GM19043 (cell line): Measurements from ENCODE around the gene C1QTNF2.

Experiments used
- ATAC-seq: cut with Tn5 transposase; IDR thresholded peaks from one replicate; pipeline ENCODE4 v1.9.1; 2021; ENCODE audit warnings: low read depth; ENCODE audit not compliant: unreplicated experiment

Gene C1QTNF2

GRCh38 chr5:160375701-160376100 is 5.3 kb upstream of the C1QTNF2 start:
- no peak for ATAC-seq

DNA sequence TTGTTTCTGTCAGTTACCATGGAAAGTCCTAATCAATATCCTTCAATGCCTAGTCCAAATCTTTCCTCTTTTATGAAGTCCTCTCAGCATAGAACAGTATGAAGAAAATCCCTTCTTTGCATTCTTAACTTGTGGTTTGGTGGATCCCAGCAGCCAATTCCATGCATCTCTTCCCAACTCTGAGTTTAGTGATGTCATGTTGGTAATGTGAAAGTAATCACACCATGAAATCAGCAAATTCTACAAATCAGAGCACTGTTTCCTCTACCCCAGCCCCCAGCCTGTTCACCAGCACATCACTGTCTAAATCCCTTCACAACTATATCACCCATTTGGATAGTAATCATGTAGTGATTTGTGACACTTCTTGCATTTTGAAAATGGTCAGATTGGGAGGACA is 4.7 kb upstream of the C1QTNF2 start:
- ATAC-seq: no peak

GRCh38 chr5:160371294-160371693 is 868 bp upstream of the C1QTNF2 start:
- ATAC-seq: no peak

- ATAC-seq: no peak
Measured at GRCh38 chr5:160370713-160371034, 248 bp upstream of the C1QTNF2 start.

DNA sequence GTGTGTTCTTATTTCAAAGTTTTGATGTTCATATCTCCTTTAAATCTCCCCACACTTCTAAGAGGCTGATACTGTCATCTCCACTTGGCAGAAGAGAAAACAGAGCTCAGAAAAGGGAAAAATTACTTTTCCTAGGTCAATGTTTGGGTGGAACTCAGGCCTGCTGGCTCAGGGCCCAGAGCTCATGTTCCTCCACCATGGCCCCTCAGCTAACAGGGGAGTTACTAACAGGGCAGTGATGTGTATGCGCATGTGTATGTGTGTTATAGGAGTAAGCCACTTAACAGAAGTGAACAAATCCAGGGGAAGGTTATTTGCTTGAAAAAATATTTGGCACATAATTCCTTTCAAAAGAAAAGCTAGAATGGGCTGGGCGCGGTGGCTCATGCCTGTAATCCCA is 2.5 kb downstream of the C1QTNF2 start:
- ATAC-seq: no peak

DNA sequence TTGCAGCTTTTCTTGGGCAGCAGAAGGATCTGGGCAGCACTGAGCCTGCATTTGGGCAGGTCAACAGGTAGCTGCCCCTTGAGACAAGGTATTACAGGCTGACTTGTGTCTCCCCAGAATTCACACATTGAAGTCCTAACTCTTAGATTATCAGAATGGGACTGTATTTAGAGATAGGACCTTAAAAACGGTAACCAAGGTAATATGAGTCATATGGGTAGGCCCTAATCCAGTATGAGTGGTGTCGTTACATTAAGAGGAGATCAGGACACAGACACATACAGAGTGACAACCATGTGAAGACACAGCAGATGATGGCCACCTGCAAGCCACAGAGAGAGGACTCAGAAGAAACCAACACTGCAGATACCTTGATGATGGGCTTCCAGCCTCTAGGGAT is 3.2 kb downstream of the C1QTNF2 start:
- ATAC-seq: no peak

- no peak for ATAC-seq
Measured at GRCh38 chr5:160366230-160366629, 4.2 kb downstream of the C1QTNF2 start.

DNA sequence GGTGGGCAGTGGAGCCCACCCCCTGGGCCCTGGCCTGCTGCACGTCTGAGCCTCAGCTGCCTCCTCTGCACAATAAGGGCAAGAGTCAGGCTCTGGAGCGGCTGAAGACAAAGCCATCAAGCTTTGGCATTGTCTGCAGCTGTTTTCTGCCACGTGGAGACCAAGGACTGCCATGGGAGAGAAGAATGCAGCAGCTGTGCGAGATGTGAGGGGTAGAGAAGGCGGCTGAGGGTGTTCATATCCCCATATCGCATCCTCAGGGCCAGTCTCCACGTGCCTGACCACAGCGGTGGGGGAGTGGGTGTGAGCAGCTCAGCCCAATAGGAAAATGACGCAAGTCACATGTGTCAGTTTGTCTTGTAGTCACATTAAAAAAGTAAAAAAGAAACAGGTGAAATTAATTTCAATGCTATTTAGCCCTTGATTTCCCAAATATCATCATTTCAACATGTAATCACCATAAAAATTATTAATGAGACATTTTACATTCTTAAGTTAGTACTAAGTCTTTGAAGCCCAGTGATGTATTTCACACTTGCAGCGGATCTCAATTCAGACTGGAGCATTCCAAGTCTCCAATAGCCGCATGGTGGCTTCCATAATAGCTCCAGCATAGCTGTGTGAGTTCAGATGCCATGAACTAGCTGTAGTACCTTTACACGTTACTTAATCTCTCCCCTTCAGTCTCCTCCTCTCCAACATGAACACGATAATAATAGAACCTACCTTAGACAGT is 6.6 kb downstream of the C1QTNF2 start:
- ATAC-seq: no peak

GRCh38 chr5:160363211-160363610 is 7.2 kb downstream of the C1QTNF2 start:
- ATAC-seq: no peak

DNA sequence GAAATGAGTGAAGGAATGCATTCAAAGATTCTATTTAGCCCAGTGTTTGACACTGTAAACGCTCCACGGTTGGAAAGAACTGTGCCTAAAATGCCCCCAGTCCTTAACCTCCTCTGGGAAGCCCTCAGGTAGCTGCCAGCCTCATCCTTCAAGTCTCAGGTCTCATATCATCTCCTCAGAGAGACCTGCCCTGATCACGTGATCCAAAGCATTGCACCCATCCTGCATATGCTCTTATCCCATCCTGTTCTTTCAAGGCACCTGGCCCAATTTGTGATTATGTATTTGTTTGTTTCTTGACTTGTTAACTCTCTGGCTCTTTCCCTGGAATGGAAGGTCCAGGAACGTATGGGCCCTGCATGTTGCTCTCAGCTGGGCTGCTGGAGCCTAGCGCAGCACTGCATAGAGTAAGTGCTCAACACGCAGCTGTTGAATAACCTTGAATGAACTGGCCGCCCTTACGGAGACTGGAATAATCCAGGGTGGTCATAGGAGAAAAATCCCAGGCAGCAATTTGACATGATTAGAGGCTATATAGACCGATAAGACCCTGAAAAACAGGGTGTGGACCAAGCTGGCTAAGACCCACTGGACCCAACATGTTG is 8.7 kb downstream of the C1QTNF2 start:
- no peak for ATAC-seq

DNA sequence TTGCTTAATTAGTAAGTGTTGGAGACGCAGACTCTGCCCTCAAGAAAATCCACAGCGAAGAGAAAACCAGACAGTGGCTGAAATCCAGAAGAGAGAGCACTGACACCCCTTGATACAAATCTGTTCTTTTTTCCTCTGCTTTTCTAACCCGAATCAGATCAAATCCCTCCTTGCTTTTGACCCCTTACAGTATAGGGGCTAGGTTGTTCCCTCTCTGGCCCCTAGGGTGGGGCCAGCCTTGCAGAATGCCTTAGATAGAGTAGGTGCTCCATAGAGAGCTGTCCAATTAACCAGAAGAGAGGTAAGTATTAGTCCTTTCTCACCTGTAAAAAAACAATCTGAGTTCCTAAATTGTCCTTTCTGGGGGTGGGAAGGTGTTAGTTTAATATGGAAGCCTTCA is 10.1 kb downstream of the C1QTNF2 start:
- ATAC-seq: no peak

DNA sequence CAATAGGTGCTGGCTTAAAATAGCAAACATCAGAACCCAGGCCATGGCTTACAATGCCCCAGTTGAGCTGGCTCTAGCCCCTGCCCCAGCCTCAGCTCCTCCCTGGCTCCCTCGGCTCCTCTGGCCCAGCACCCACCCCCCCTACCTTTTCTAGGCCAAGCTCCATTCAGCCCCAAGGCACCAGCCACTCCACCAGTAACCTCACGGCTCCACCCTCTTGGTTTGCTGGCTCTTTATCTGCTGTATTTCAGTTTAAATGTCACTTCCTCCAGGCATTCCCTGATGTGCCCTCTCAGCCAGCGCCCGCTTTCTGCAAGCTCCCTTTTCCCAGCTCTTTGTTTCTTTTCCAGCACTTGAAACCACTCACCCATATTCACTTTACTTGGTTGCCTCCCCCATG is 10.6 kb downstream of the C1QTNF2 start:
- ATAC-seq: no peak

DNA sequence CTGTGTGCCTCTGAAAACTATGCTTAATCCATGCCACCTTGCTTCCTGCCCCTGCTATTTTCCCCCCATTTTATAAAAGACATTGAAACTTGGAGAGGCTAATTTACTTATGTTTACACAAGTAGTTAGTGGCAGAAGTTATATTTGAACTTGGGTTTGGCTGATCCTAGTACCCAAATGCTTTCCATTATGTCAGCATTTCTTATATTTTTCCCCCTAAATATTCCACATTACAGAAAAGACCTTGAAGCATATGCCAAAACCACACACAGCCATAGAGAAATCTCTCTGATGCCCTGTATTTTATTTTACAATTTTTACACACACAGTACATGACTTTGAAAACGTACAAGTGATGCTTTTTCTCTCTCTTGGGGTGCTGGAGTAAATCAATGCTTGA is 11.2 kb downstream of the C1QTNF2 start:
- ATAC-seq: no peak

DNA sequence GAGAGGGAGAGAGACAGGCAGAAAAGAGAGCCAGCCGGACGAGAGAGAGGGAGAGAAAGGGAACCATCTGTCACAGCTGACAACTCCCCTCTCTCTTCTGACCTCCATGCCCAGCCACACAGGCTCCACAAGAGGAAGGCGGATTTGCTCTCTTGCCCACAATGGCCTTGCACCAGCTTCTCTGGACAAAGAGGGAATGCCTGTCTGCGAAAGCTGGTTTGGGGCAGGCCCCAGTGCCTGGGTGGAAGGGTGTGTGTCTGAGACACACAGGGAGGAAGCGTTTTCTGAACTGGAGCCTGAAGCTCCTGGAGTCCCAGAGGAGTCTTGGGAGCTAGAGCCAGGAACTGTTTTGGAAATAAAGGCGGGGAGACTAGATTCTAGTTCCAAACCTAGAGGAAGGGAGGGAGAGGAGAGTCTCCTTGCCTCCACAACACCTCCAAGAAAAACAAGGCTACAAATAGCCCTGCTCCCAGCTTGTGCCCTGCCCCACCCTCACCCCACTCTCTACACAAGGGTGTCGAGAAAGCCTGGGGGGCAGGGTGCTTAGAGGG is 12.5 kb downstream of the C1QTNF2 start:
- no peak for ATAC-seq

- ATAC-seq: no peak
Measured at GRCh38 chr5:160357394-160357793, 13.0 kb downstream of the C1QTNF2 start.

- no peak for ATAC-seq
Measured at GRCh38 chr5:160356550-160357347, 13.7 kb downstream of the C1QTNF2 start.

GRCh38 chr5:160354666-160355065 is 15.8 kb downstream of the C1QTNF2 start:
- ATAC-seq: no peak

DNA sequence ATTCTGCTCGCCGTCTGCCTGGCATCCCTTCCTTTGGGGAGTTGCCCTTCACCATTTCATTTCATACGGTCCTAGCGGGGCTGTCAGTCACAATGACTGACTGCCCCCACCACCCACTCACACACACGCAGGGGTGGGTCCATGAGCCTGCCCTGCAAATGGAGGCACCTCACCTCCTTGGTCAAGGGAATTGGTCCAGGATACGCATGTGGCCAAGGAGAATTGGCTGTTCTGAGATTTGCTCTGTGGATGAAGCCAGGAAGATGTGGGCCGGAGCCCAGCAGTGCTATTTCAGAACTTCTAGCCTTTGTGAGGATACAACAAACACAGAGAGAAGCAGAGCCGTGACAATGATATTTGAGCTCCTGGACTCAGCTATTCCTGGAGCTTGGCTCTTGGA is 17.0 kb downstream of the C1QTNF2 start:
- ATAC-seq: no peak

GRCh38 chr5:160352308-160352707 is 18.1 kb downstream of the C1QTNF2 start:
- ATAC-seq: no peak

DNA sequence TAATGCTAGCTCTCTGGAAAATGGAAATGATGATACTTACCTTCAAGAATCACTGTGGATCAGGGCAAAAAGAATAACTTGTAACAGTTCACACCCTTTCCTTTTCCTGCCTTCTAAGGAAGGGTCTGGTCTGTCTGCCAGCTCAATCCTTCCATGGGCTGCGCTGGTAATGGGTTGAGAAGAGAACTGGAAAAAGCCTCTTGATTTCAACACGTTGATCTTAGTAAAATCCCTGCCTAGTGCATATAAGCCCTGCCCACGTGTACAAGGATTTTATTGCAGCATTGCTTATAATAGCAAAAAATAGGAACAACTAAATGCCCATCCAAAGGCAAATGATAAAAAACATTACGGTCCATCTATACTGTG is 20.5 kb downstream of the C1QTNF2 start:
- no peak for ATAC-seq

- ATAC-seq: no peak
Measured at GRCh38 chr5:160349249-160349934, 21.0 kb downstream of the C1QTNF2 start.
